Mammary epithelial cell (primary cell): ENCODE data around the gene MIGA1.

Source experiments
- EZH2 ChIP-seq: IDR thresholded peaks from 2 replicates; pipeline ENCODE4 v1.6.1; 2012; ENCODE audit warnings: low read length, inconsistent platforms, borderline replicate concordance
- TF ChIP-seq, protein P1 (sequence below), 2 donors: IDR thresholded peaks in 1 of 2; conservative IDR thresholded peaks in 1 of 2; 2 replicates each; pipeline ENCODE4 v1.5.1; 2011 to 2012; ENCODE audit warnings: inconsistent platforms in 2 of 2, low read length in 2 of 2, mild to moderate bottlenecking in 2 of 2, control low read depth in 1 of 2, low read depth in 1 of 2; ENCODE audit not compliant: insufficient read depth in 1 of 2; ENCODE audit errors: extremely low read depth in 1 of 2

DNA sequence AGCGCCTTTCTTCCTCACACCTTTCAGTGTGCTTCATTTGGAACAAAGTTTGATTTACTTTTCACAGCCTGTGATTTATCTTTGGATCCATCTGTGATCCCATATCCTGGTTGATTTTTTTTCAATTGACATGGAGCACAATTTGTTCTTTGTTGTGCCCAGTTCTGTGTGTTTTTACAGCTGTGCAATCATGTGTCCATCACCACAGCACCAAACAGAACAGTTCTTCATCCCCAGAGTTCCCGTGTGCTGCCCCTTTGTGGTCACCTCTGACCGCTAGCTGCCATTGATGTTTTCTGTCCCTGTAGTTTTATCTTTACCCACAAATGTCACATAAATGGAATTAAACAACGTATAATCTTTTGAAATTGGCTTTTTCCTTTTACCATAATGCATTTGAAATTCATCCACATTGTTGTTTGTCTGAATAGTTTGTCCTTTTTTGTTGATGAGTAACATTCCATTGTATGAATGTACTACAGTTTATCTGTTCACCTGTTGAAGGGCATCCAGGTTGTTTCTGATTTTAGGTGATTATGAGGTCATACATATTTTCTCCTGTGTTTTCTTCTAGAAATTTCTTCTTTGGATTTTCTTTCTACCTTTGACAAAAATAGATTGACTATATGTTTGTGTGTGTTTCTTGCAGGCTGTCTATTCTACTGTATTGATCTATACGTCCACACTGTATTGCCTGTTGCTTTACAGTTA is 17.4 kb downstream of the MIGA1 start:
- TF ChIP-seq, protein P1, sequence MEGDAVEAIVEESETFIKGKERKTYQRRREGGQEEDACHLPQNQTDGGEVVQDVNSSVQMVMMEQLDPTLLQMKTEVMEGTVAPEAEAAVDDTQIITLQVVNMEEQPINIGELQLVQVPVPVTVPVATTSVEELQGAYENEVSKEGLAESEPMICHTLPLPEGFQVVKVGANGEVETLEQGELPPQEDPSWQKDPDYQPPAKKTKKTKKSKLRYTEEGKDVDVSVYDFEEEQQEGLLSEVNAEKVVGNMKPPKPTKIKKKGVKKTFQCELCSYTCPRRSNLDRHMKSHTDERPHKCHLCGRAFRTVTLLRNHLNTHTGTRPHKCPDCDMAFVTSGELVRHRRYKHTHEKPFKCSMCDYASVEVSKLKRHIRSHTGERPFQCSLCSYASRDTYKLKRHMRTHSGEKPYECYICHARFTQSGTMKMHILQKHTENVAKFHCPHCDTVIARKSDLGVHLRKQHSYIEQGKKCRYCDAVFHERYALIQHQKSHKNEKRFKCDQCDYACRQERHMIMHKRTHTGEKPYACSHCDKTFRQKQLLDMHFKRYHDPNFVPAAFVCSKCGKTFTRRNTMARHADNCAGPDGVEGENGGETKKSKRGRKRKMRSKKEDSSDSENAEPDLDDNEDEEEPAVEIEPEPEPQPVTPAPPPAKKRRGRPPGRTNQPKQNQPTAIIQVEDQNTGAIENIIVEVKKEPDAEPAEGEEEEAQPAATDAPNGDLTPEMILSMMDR (conservative IDR thresholded peaks at IDR 0.05 in 1 of 2, IDR thresholded peaks at IDR 0.05 in 1 of 2; ENCODE audit: extremely low read depth in 1 of 2, insufficient read depth in 1 of 2, low read depth in 1 of 2, low read length in 2 of 2), result no peak
- no peak for TF ChIP-seq EZH2
